ENCODE results near the gene ADCYAP1. TPM values are rescaled to one million over a fixed set of nuclear protein-coding genes. Genes with fewer than 3 reads are reported as not detected.

The ADCYAP1 gene
- total RNA-seq, 1 experiment from 2014 or later = 0.36 TPM

- H2AFZ ChIP-seq (ENCODE audit: low read length) = no peak overlapping the region
- no peaks in the 10 kb centered on the region for H4K20me1 ChIP-seq (ENCODE audit: low read length)
- no peaks in the 10 kb centered on the region for H3F3A ChIP-seq (ENCODE audit: low read length, unreplicated experiment)
- DNase-seq (no peak), ATAC-seq (no peak)
- no peak overlapping the region for H3K4me3 ChIP-seq (ENCODE audit: low read length)
- ChIA-PET CTCF (no interaction called here), POLR2A (ENCODE audit: unreplicated experiment) (no interaction called here)
- H3K9ac ChIP-seq (ENCODE audit: low read length) = no peak overlapping the region
- no peaks in the 10 kb centered on the region for H3K36me3 ChIP-seq (ENCODE audit: low read depth, low read length)
- no TSS peak for BruUV-seq (replicated peaks)
- no peaks in the 10 kb centered on the region for H3K79me2 ChIP-seq (ENCODE audit: low read length)
- no peak for TF ChIP-seq EZH2 (IDR thresholded peaks at IDR 0.05; ENCODE audit: low read length, unreplicated experiment)
- no peak for TF ChIP-seq EZH2phosphoT487 (IDR thresholded peaks at IDR 0.05; ENCODE audit: borderline replicate concordance, low read length)
- no peak for TF ChIP-seq CTCF (conservative IDR thresholded peaks at IDR 0.05; ENCODE audit: low read depth, low read length)
- intact Hi-C loops (cut with micrococcal nuclease) = no loop called here
- no peak overlapping the region for H3K4me2 ChIP-seq (ENCODE audit: low read length)
- H3K4me1 ChIP-seq (ENCODE audit: insufficient read depth, low read length) = no peaks in the 10 kb centered on the region
- peaks cover 28% of the 10 kb centered on the region for H3K27me3 ChIP-seq (ENCODE audit: low read length)
- no peaks in the 10 kb centered on the region for H3K9me2 ChIP-seq (replicated peaks; ENCODE audit: low read length)
- no peak overlapping the region for H3K27ac ChIP-seq (ENCODE audit: low read length)
- no peaks in the 10 kb centered on the region for H3K9me3 ChIP-seq (ENCODE audit: low read length)
Measured at GRCh38 chr18:933082-933481, 28.4 kb downstream of the ADCYAP1 start.

- Histone ChIP-seq H3K4me3 (ENCODE audit: low read length) (no peak overlapping the region), H3K36me3 (ENCODE audit: low read depth, low read length) (no peaks in the 10 kb centered on the region), H2AFZ (ENCODE audit: low read length) (no peak overlapping the region), H3F3A (ENCODE audit: low read length, unreplicated experiment) (no peaks in the 10 kb centered on the region), H3K4me1 (ENCODE audit: insufficient read depth, low read length) (no peaks in the 10 kb centered on the region; the same call in 1 of the 2 replicates), H3K27me3 (ENCODE audit: low read length) (peaks cover 12% of the 10 kb centered on the region), H3K79me2 (ENCODE audit: low read length) (no peaks in the 10 kb centered on the region), H3K9me3 (ENCODE audit: low read length) (no peaks in the 10 kb centered on the region), H3K9me2 (replicated peaks; ENCODE audit: low read length) (no peaks in the 10 kb centered on the region), H3K4me2 (ENCODE audit: low read length) (no peak overlapping the region), H3K9ac (ENCODE audit: low read length) (no peak overlapping the region), H4K20me1 (ENCODE audit: low read length) (no peaks in the 10 kb centered on the region), H3K27ac (ENCODE audit: low read length) (no peak overlapping the region)
- TF ChIP-seq EZH2phosphoT487 (IDR thresholded peaks at IDR 0.05; ENCODE audit: borderline replicate concordance, low read length) (no peak), CTCF (conservative IDR thresholded peaks at IDR 0.05; ENCODE audit: low read depth, low read length) (no peak), EZH2 (IDR thresholded peaks at IDR 0.05; ENCODE audit: low read length, unreplicated experiment) (no peak)
- no TSS peak for BruUV-seq (replicated peaks)
- ATAC-seq (no peak), DNase-seq (no peak)
- POLR2A ChIA-PET (ENCODE audit: unreplicated experiment) = no interaction called here
- CTCF ChIA-PET = no interaction called here
- intact Hi-C loops (cut with micrococcal nuclease) = no loop called here
Measured at GRCh38 chr18:934518-935133, 30.0 kb downstream of the ADCYAP1 start.

GRCh38 chr18:936941-937340 is 32.3 kb downstream of the ADCYAP1 start:
- H3K4me3 ChIP-seq (ENCODE audit: low read length) = no peak overlapping the region
- no peaks in the 10 kb centered on the region for H4K20me1 ChIP-seq (ENCODE audit: low read length)
- H3K9me3 ChIP-seq (ENCODE audit: low read length) = no peaks in the 10 kb centered on the region
- no peak overlapping the region for H3K4me2 ChIP-seq (ENCODE audit: low read length)
- no peaks in the 10 kb centered on the region for H3F3A ChIP-seq (ENCODE audit: low read length, unreplicated experiment)
- CTCF ChIA-PET = no interaction called here
- no peaks in the 10 kb centered on the region for H3K79me2 ChIP-seq (ENCODE audit: low read length)
- H3K9ac ChIP-seq (ENCODE audit: low read length) = no peak overlapping the region
- H3K36me3 ChIP-seq (ENCODE audit: low read depth, low read length) = no peaks in the 10 kb centered on the region
- H3K27me3 ChIP-seq (ENCODE audit: low read length) = peaks cover 10% of the 10 kb centered on the region; the same call in 1 of the 2 replicates
- H3K4me1 ChIP-seq (ENCODE audit: insufficient read depth, low read length) = no peaks in the 10 kb centered on the region; the same call in 1 of the 2 replicates
- intact Hi-C loops (cut with micrococcal nuclease) = no loop called here
- no peak overlapping the region for H2AFZ ChIP-seq (ENCODE audit: low read length)
- BruUV-seq (replicated peaks) = no TSS peak
- H3K27ac ChIP-seq (ENCODE audit: low read length) = no peak overlapping the region
- TF ChIP-seq EZH2phosphoT487 (IDR thresholded peaks at IDR 0.05; ENCODE audit: borderline replicate concordance, low read length) (no peak), CTCF (conservative IDR thresholded peaks at IDR 0.05; ENCODE audit: low read depth, low read length) (no peak), EZH2 (IDR thresholded peaks at IDR 0.05; ENCODE audit: low read length, unreplicated experiment) (no peak)
- H3K9me2 ChIP-seq (replicated peaks; ENCODE audit: low read length) = no peaks in the 10 kb centered on the region
- DNase-seq = no peak
- POLR2A ChIA-PET (ENCODE audit: unreplicated experiment) = no interaction called here
- no peak for ATAC-seq

Data from PC-3 (cell line).